Activated naive CD4-positive, alpha-beta T cell treated with anti-CD3 and anti-CD28 coated beads, Interleukin-2, amount 10 ng/mL, durations not matched to agents 5 hours and 36 hours (primary cell): ENCODE measurements around the gene CAV2. TPM values are rescaled to one million over a fixed set of nuclear protein-coding genes. Genes with fewer than 3 reads are reported as not detected.

Source experiments
- total RNA-seq, 2 experiments: library from RNA; stranded (reverse); gene quantifications; one replicate each; pipeline ENCODE4 v1.2.3, GENCODE V29; 2021

CAV2 gene, protein sequence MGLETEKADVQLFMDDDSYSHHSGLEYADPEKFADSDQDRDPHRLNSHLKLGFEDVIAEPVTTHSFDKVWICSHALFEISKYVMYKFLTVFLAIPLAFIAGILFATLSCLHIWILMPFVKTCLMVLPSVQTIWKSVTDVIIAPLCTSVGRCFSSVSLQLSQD
- total RNA-seq: not detected

DNA sequence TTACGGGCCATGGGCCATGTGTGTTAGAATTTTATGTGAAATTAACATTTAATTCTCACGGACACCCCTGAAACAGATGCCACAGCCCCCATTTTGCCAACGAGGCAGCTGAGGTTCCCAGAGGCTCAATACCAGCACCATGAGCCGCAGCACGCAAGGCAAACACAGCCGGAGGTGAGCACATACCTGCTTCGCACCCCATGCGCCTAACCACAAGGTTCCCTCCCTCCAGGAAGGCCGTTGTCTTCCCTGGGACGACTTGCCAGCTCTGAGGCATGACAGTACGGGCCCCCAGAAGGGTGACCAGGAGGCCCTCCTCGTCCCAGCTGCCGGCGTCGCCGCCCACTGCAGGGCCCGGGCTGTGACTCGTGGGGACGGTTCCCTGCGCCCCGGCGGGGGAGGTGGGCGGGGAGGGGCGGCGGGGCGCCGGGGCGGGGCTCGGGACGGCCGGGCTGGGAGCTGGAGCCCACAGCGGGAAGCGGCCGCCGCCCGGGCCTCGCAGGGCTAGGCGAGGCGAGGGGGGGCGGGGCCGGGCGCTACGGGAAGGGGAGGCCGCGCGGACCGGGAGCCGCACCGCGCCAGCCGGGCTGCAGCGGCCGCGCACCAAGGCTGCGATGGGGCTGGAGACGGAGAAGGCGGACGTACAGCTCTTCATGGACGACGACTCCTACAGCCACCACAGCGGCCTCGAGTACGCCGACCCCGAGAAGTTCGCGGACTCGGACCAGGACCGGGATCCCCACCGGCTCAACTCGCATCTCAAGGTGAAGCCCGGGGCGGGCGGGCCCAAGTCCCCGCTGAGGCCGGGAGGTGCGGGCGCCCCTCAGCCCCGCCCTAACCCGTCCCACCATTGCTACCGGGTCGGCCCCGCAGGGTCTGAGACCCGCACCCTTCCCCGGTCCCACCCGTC lies at the start of gene CAV2:
Gene CAV2, plus strand, starts transcription at position 571 of the 910 bp plus-strand sequence. Its CDS starts 44 bp downstream, at position 615.

DNA sequence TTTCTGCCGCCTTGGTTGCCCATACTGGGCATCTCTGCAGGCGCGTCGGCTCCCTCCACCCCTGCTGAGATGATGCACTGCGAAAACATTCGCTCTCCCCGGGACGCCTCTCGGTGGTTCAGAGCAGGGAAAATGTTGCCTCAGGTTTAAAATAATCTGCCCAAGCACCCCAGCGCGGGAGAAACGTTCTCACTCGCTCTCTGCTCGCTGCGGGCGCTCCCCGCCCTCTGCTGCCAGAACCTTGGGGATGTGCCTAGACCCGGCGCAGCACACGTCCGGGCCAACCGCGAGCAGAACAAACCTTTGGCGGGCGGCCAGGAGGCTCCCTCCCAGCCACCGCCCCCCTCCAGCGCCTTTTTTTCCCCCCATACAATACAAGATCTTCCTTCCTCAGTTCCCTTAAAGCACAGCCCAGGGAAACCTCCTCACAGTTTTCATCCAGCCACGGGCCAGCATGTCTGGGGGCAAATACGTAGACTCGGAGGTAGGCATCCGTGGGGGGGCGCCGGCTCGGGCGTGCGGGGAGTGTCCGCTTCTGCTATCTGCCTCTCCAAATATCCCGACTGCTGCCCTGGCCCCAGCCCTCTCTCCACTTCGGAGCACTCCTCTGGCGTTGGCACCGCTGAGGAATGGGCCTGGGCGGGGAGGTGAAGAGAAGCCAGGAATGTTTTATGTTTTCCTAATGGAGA lies 25.2 kb downstream of the CAV2 start, which contains the start of gene CAV1:
Gene CAV1, plus strand, starts transcription at position 428 of the 689 bp plus-strand sequence. Its CDS starts 27 bp downstream, at position 455.

Other genes starting within 250 kb of the CAV2 start
- under 1 TPM in 1 of 2 experiments, not detected in 1; 0.08 TPM for gene CAV1, start 25.3 kb downstream of the CAV2 start, total RNA-seq
- under 1 TPM; 0.41 to 0.60 TPM for gene MET, start 172.5 kb downstream of the CAV2 start, total RNA-seq